ENCODE results near the gene WDR77. TPM values are rescaled to one million over a fixed set of nuclear protein-coding genes. Genes with fewer than 3 reads are reported as not detected.

The WDR77 gene
- total and polyA plus RNA-seq, 2 of the 13 experiments (the other 11 are each of a cell fraction or from before 2014, with no cell fraction given), result 90.6 to 108 TPM

- TF ChIP-seq ZNF570 (CRISPR knock-in tag; IDR thresholded peaks at IDR 0.05; ENCODE audit: borderline replicate concordance) (no peak), SKIL (CRISPR knock-in tag; IDR thresholded peaks at IDR 0.05; ENCODE audit: borderline replicate concordance) (peak; percentile 47; the same call in 1 of the 2 replicates), EZH2 (conservative IDR thresholded peaks at IDR 0.05; ENCODE audit: low read depth, low read length) (no peak), NFYC (CRISPR knock-in tag; IDR thresholded peaks at IDR 0.05) (no peak), ZNF607 (CRISPR knock-in tag; IDR thresholded peaks at IDR 0.05; ENCODE audit: borderline replicate concordance) (peak; percentile 50; the same call in 1 of the 2 replicates), ZNF326 (CRISPR knock-in tag; IDR thresholded peaks at IDR 0.05; ENCODE audit: borderline replicate concordance) (no peak), ZNF563 (CRISPR knock-in tag; IDR thresholded peaks at IDR 0.05) (no peak), SRY (CRISPR knock-in tag; IDR thresholded peaks at IDR 0.05) (no peak), ZNF20 (CRISPR knock-in tag; IDR thresholded peaks at IDR 0.05) (no peak), FOXO1 (CRISPR knock-in tag; IDR thresholded peaks at IDR 0.05) (peak; percentile 87), CEBPB (IDR thresholded peaks at IDR 0.05; ENCODE audit: borderline replicate concordance, low read depth, low read length) (peak; percentile 88), ZNF773 (CRISPR knock-in tag; IDR thresholded peaks at IDR 0.05; ENCODE audit: borderline replicate concordance) (no peak), POLR2A (IDR thresholded peaks at IDR 0.05; ENCODE audit: insufficient read depth in 1 of 2, low read depth in 2 of 2, low read length in 2 of 2) (no peak), ESRRA (CRISPR knock-in tag; IDR thresholded peaks at IDR 0.05; ENCODE audit: low read depth) (no peak), ZBTB37 (CRISPR knock-in tag; IDR thresholded peaks at IDR 0.05) (no peak), TAF1 (CRISPR knock-in tag; IDR thresholded peaks at IDR 0.05) (no peak), GLMP (CRISPR knock-in tag; IDR thresholded peaks at IDR 0.05; ENCODE audit: borderline replicate concordance) (no peak), WIZ (CRISPR knock-in tag; IDR thresholded peaks at IDR 0.05) (no peak), MYNN (CRISPR knock-in tag; IDR thresholded peaks at IDR 0.05; ENCODE audit: low read depth) (no peak), CAMTA2 (CRISPR knock-in tag; IDR thresholded peaks at IDR 0.05; ENCODE audit: borderline replicate concordance) (no peak), HOXA7 (CRISPR knock-in tag; IDR thresholded peaks at IDR 0.05) (no peak), REPIN1 (CRISPR knock-in tag; IDR thresholded peaks at IDR 0.05; ENCODE audit: borderline replicate concordance, low read depth) (peak; percentile 38; the same call in 1 of the 2 replicates)
These were observed 31.3 kb downstream of the WDR77 start (continued) for GRCh38 chr1:111417755-111418154.

Measured in HepG2 (cell line).